ENCODE results near the gene MROH7. TPM values are rescaled to one million over a fixed set of nuclear protein-coding genes. Genes with fewer than 3 reads are reported as not detected.

MROH7 gene
- total RNA-seq, 4 donors from 2014 or later: 3.5 to 11.8 (median 5.4) TPM

- Histone ChIP-seq H3K36me3 (no peaks in the 10 kb centered on the region), H3K27me3 (no peaks in the 10 kb centered on the region), H3K4me3 (no peak overlapping the region), H3K9me3 (no peaks in the 10 kb centered on the region), H3K27ac (no peak overlapping the region), H3K4me1 (no peaks in the 10 kb centered on the region)
- intact Hi-C loops (cut with DNase I; ENCODE audit: low total_unique reads): no loop called here
- TF ChIP-seq CTCF (IDR thresholded peaks at IDR 0.05) (no peak), POLR2A (IDR thresholded peaks at IDR 0.05) (no peak)
- no peak for DNase-seq
Measured at GRCh38 chr1:54751426-54751825, 109.8 kb downstream of the MROH7 start.

- no peak overlapping the region for H3K4me3 ChIP-seq
- no peaks in the 10 kb centered on the region for H3K9me3 ChIP-seq
- DNase-seq: no peak
- no peaks in the 10 kb centered on the region for H3K4me1 ChIP-seq
- H3K27ac ChIP-seq: no peak overlapping the region
- intact Hi-C loops (cut with DNase I; ENCODE audit: low total_unique reads): no loop called here
- H3K36me3 ChIP-seq: no peaks in the 10 kb centered on the region
- no peak for TF ChIP-seq CTCF (IDR thresholded peaks at IDR 0.05)
- no peak for TF ChIP-seq POLR2A (IDR thresholded peaks at IDR 0.05)
- H3K27me3 ChIP-seq: no peaks in the 10 kb centered on the region
Measured at GRCh38 chr1:54754045-54754444, 112.5 kb downstream of the MROH7 start.

- Histone ChIP-seq H3K36me3 (no peaks in the 10 kb centered on the region), H3K4me3 (no peak overlapping the region), H3K9me3 (no peaks in the 10 kb centered on the region), H3K27ac (no peak overlapping the region), H3K4me1 (no peaks in the 10 kb centered on the region), H3K27me3 (no peaks in the 10 kb centered on the region)
- intact Hi-C loops (cut with DNase I; ENCODE audit: low total_unique reads): no loop called here
- no peak for TF ChIP-seq POLR2A (IDR thresholded peaks at IDR 0.05)
- TF ChIP-seq CTCF (IDR thresholded peaks at IDR 0.05): no peak
- DNase-seq: no peak
Measured at GRCh38 chr1:54754486-54755285, 113.1 kb downstream of the MROH7 start.

GRCh38 chr1:54757833-54758232 is 116.2 kb downstream of the MROH7 start:
- intact Hi-C loops (cut with DNase I; ENCODE audit: low total_unique reads): no loop called here
- H3K9me3 ChIP-seq: no peaks in the 10 kb centered on the region
- no peaks in the 10 kb centered on the region for H3K4me1 ChIP-seq
- DNase-seq: no peak
- H3K36me3 ChIP-seq: no peaks in the 10 kb centered on the region
- H3K27ac ChIP-seq: no peak overlapping the region
- no peak overlapping the region for H3K4me3 ChIP-seq
- TF ChIP-seq POLR2A (IDR thresholded peaks at IDR 0.05): no peak
- TF ChIP-seq CTCF (IDR thresholded peaks at IDR 0.05): no peak
- H3K27me3 ChIP-seq: no peaks in the 10 kb centered on the region

- no peaks in the 10 kb centered on the region for H3K4me1 ChIP-seq
- no peaks in the 10 kb centered on the region for H3K36me3 ChIP-seq
- H3K27ac ChIP-seq: no peak overlapping the region
- DNase-seq: no peak
- no peak for TF ChIP-seq POLR2A (IDR thresholded peaks at IDR 0.05)
- no peaks in the 10 kb centered on the region for H3K9me3 ChIP-seq
- no peak overlapping the region for H3K4me3 ChIP-seq
- no peaks in the 10 kb centered on the region for H3K27me3 ChIP-seq
- intact Hi-C loops (cut with DNase I; ENCODE audit: low total_unique reads): no loop called here
Measured at GRCh38 chr1:54758678-54759348, 117.2 kb downstream of the MROH7 start.

Other genes with a start within 250 kb of the MROH7 start
- 100 to 1,000 TPM in 1 of 4 donors, 10 to 100 TPM in 3; 19.7 to 125 (median 31.4) TPM for gene SSBP3, start 235.4 kb upstream of the MROH7 start, total RNA-seq
- gene ACOT11, start 93.6 kb upstream of the MROH7 start, total RNA-seq: 10 to 100 TPM in 2 of 4 donors, 1 to 10 TPM in 2; 2.4 to 17.1 (median 10.1) TPM
- not detected for gene FAM151A, start 18.3 kb upstream of the MROH7 start, total RNA-seq
- 10 to 100 TPM in 3 of 4 donors, 1 to 10 TPM in 1; 5.9 to 43.4 (median 19.0) TPM for gene TTC4, start 74.1 kb downstream of the MROH7 start, total RNA-seq
- 10 to 100 TPM in 1 of 4 donors, 1 to 10 TPM in 3; 3.5 to 17.7 (median 7.2) TPM for gene PARS2, start 122.7 kb downstream of the MROH7 start, total RNA-seq
- 1 to 10 TPM in 2 of 4 donors, not detected in 2; 3.2 to 5.3 TPM for gene TTC22, start 159.5 kb downstream of the MROH7 start, total RNA-seq
- 10 to 100 TPM in 3 of 4 donors, 1 to 10 TPM in 1; 5.3 to 36.1 (median 13.7) TPM for gene DHCR24, start 245.4 kb downstream of the MROH7 start, total RNA-seq